Upper lobe of right lung (tissue), 1 donor: Measurements from ENCODE around the gene PPP6C. TPM values are rescaled to one million over a fixed set of nuclear protein-coding genes. Genes with fewer than 3 reads are reported as not detected.
"Not testable (repeated sequence)": the region's sequence is repeated elsewhere in the genome, so short reads cannot be mapped to it uniquely, and the experiment has no call there.

ENCODE experiments used
- ATAC-seq: fragments of 200-7000 bp; cut with Tn5 transposase; one replicate; pipeline ENCODE4 v1.9.1; 2020; ENCODE audit warnings: mild to moderate bottlenecking, moderate library complexity
- DNase-seq: peaks from one replicate; pipeline ENCODE4 v3.0.0-alpha.2; 2020
- H3K27ac ChIP-seq: fragments of 200-600 bp; one replicate; pipeline ENCODE4 v1.8.0; 2022
- H3K27me3 ChIP-seq: fragments of 200-600 bp; one replicate; pipeline ENCODE4 v1.8.0; 2022; ENCODE audit warnings: mild to moderate bottlenecking
- H3K36me3 ChIP-seq: fragments of 200-600 bp; one replicate; pipeline ENCODE4 v1.8.0; 2022
- H3K4me1 ChIP-seq: fragments of 200-600 bp; one replicate; pipeline ENCODE4 v1.8.0; 2022
- H3K4me3 ChIP-seq: fragments of 200-600 bp; one replicate; pipeline ENCODE4 v1.8.0; 2022; ENCODE audit warnings: mild to moderate bottlenecking
- H3K9me3 ChIP-seq: fragments of 200-600 bp; one replicate; pipeline ENCODE4 v1.8.0; 2022
- CTCF ChIP-seq: fragments of 200-600 bp; IDR thresholded peaks from one replicate; pipeline ENCODE4 v1.8.0; 2022; ENCODE audit warnings: antibody characterized with exemption
- intact Hi-C: fragments of 100-400 bp; cut with DNase I; formaldehyde crosslinking; loops from one replicate; pipeline ENCODE4 v1.11.0; 2022
- total RNA-seq: library from RNA; stranded (reverse); fragmentation: NEBNext Ultra II Directional; extraction: Animal tissue kit (Norgen Biotek cat#: 25700); gene quantifications from one replicate; pipeline ENCODE4 v1.2.1, GENCODE V29; 2021
- donor health status: DM: no; HTN: yes; CAD: no; lungs with severe emphysema.

Gene PPP6C
- total RNA-seq, 1 donor from 2014 or later = 42.2 TPM

- DNase-seq = no peak
- Histone ChIP-seq H3K4me3 (no peak overlapping the region), H3K27ac (no peak overlapping the region), H3K4me1 (no peaks in the 10 kb centered on the region), H3K9me3 (no peaks in the 10 kb centered on the region), H3K36me3 (no peaks in the 10 kb centered on the region), H3K27me3 (no peaks in the 10 kb centered on the region)
- TF ChIP-seq CTCF = no peak
- no peak for ATAC-seq
- intact Hi-C loops = no loop called here
Observed at GRCh38 chr9:125110464-125110863, 79.1 kb downstream of the PPP6C start.

- H3K27me3 ChIP-seq, H3K27ac ChIP-seq, H3K9me3 ChIP-seq, DNase-seq, H3K4me1 ChIP-seq, ATAC-seq, H3K4me3 ChIP-seq, H3K36me3 ChIP-seq, intact Hi-C loops: not testable (repeated sequence)
Observed at GRCh38 chr9:125108541-125108940, 81.1 kb downstream of the PPP6C start.

- Histone ChIP-seq H3K4me3 (no peak overlapping the region), H3K4me1 (no peaks in the 10 kb centered on the region), H3K36me3 (no peaks in the 10 kb centered on the region), H3K27me3 (no peaks in the 10 kb centered on the region), H3K9me3 (no peaks in the 10 kb centered on the region), H3K27ac (no peak overlapping the region)
- no peak for TF ChIP-seq CTCF
- DNase-seq = no peak
- ATAC-seq = no peak
- intact Hi-C loops = no loop called here
Observed at GRCh38 chr9:125106285-125106893, 83.2 kb downstream of the PPP6C start.

GRCh38 chr9:125103770-125104460, 85.7 kb downstream of the PPP6C start:
- no peaks in the 10 kb centered on the region for H3K9me3 ChIP-seq
- DNase-seq (no peak), ATAC-seq (no peak)
- no peak overlapping the region for H3K4me3 ChIP-seq
- H3K27ac ChIP-seq = no peak overlapping the region
- TF ChIP-seq CTCF = no peak
- intact Hi-C loops = no loop called here
- no peaks in the 10 kb centered on the region for H3K27me3 ChIP-seq
- peaks cover 15% of the 10 kb centered on the region for H3K4me1 ChIP-seq
- no peaks in the 10 kb centered on the region for H3K36me3 ChIP-seq

GRCh38 chr9:125103021-125103420, 86.6 kb downstream of the PPP6C start:
- TF ChIP-seq CTCF = no peak
- intact Hi-C loops = no loop called here
- ATAC-seq = no peak
- no peak overlapping the region for H3K27ac ChIP-seq
- no peak overlapping the region for H3K4me3 ChIP-seq
- no peaks in the 10 kb centered on the region for H3K36me3 ChIP-seq
- no peaks in the 10 kb centered on the region for H3K27me3 ChIP-seq
- no peak for DNase-seq
- peaks cover 20% of the 10 kb centered on the region for H3K4me1 ChIP-seq
- no peaks in the 10 kb centered on the region for H3K9me3 ChIP-seq

GRCh38 chr9:125100822-125101221, 88.8 kb downstream of the PPP6C start:
- TF ChIP-seq CTCF = no peak
- H3K27me3 ChIP-seq = no peaks in the 10 kb centered on the region
- no peaks in the 10 kb centered on the region for H3K36me3 ChIP-seq
- H3K27ac ChIP-seq = no peak overlapping the region
- intact Hi-C loops = no loop called here
- H3K9me3 ChIP-seq = no peaks in the 10 kb centered on the region
- ATAC-seq (no peak), DNase-seq (no peak)
- peaks cover 20% of the 10 kb centered on the region for H3K4me1 ChIP-seq
- no peak overlapping the region for H3K4me3 ChIP-seq
